ENCODE data around the gene ITPKA. TPM values are rescaled to one million over a fixed set of nuclear protein-coding genes. Genes with fewer than 3 reads are reported as not detected.
"Not testable (repeated sequence)": the region's sequence is repeated elsewhere in the genome, so short reads cannot be mapped to it uniquely, and the experiment has no call there.

ITPKA gene
- total RNA-seq = 6.0 TPM
- long read RNA-seq, transcript ITPKA-201 (7 exons, 1,824 nt) = major isoform, 46 of 47 reads
- long read RNA-seq, partial matches to known transcripts = 0 of 47 reads
- long read RNA-seq, other reads (novel, unspliced or antisense) = 1 of 47 reads

GRCh38 chr15:41493205-41493901 lies at the start of gene ITPKA:
ITPKA (plus strand) TSS chr15:41493874; CDS start chr15:41493928, 54 bp downstream.
- ATAC-seq = peak; percentile 90
- intact Hi-C loops (cut with micrococcal nuclease) = no loop called here
- peak; percentile 87 for DNase-seq

DNA sequence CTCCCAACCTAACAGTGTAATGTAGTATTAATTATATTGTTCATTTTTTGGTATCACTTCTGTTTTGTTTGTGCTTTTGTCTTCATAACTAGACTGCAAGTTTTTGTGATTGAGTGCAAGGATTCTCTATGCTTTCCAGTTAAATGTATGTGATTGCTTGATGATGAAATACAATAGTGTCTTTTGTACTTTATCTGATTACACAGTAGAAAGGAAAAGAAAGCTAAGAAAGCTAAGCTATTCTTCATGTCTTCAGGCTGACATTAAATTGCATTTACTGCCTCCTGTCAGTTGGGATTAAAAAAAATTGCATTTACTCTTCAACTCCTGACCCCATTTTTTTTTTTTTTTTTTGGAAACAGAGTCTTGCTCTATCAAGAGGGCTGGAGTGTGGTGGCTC lies 48.3 kb upstream of the ITPKA start:
- no peak for DNase-seq
- ATAC-seq = no peak
- intact Hi-C loops (cut with micrococcal nuclease) = no loop called here

DNA sequence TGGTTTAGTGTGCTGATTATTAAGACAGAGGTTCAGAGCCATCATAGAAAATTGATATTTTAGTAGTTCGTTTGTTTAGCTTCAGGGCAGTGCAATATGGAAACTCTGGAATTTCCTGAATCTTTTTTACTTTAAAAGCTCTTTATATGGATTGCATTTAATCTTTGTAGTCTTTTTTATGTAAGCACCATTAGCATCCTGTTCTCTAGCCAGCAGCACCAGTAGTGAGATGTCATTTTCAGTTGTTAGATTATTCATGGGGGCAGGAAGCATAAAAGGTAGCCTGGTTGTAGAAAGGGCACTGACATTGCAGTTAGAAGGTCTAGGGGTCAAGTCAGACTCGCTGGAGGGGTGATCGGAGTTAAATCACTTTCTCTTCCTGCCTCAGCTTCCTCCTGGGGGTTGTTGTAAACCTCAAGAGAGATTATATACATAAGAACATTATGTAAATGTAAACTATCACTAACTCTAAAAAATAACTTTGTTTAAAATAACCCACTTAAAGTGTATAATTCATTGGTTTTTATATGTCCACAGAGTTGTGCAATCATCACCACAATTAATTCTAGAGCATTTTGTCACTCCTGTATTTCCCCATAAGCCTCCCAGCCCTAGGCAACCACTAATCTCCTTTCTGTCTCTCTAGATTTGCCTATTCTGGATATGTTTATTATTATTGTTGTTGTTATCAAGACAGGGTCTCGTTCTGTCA lies 31.4 kb upstream of the ITPKA start:
- no peak for ATAC-seq
- no peak for DNase-seq
- intact Hi-C loops (cut with micrococcal nuclease) = no loop called here

- intact Hi-C loops (cut with micrococcal nuclease) = no loop called here
- ATAC-seq = no peak
- no peak for DNase-seq
Observed at GRCh38 chr15:41464889-41465580, 28.6 kb upstream of the ITPKA start.

GRCh38 chr15:41465822-41466421 lies 27.8 kb upstream of the ITPKA start:
- DNase-seq (no peak), ATAC-seq (no peak)
- intact Hi-C loops (cut with micrococcal nuclease) = no loop called here

- ATAC-seq = no peak
- DNase-seq = no peak
- intact Hi-C loops (cut with micrococcal nuclease) = no loop called here
Observed at GRCh38 chr15:41466711-41467110, 27.0 kb upstream of the ITPKA start.

GRCh38 chr15:41469644-41470043 lies 24.0 kb upstream of the ITPKA start:
- ATAC-seq; DNase-seq; intact Hi-C loops (cut with micrococcal nuclease): not testable (repeated sequence)

- ATAC-seq (no peak), DNase-seq (no peak)
- intact Hi-C loops (cut with micrococcal nuclease) = no loop called here
Observed at GRCh38 chr15:41473418-41473817, 20.3 kb upstream of the ITPKA start.

GRCh38 chr15:41474436-41474835 lies 19.2 kb upstream of the ITPKA start:
- ATAC-seq (no peak), DNase-seq (no peak)
- intact Hi-C loops (cut with micrococcal nuclease) = no loop called here

- intact Hi-C loops (cut with micrococcal nuclease) = no loop called here
- ATAC-seq = no peak
Observed at GRCh38 chr15:41474941-41475340, 18.7 kb upstream of the ITPKA start.

DNA sequence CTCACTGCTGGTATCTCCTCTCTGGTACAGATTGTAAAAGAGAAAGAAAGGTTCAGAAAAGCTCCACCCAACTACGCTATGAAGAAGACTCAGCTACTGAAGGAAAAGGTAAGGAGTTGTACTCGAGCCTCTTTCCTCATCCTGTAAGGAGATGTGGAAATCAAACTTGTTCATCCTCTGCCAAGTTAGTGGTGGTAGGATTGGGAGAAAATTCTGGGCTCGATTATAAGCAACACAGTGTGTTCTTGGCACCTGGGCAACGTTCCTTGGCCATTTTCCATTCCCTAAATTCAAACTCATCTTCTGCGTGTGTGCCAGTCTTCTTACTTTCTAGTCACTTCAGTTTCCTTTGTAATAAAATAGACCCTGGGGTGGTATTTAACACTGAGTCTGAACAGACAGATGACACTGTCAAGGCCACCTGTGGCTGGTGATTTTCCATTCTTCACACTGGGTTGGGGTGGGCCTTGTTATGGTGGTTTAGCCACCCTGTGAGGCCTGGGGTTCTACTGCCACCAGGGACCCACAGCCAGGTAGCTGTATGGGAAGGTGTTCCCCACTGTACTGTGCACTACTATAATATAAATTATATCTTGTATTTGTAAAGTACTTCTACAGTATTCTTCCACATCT lies 17.1 kb upstream of the ITPKA start:
- intact Hi-C loops (cut with micrococcal nuclease) = no loop called here
- DNase-seq = no peak
- ATAC-seq = peak; percentile 7

More at GRCh38 chr15:41474941-41475340, 18.7 kb upstream of the ITPKA start:
- DNase-seq = no peak

DNA sequence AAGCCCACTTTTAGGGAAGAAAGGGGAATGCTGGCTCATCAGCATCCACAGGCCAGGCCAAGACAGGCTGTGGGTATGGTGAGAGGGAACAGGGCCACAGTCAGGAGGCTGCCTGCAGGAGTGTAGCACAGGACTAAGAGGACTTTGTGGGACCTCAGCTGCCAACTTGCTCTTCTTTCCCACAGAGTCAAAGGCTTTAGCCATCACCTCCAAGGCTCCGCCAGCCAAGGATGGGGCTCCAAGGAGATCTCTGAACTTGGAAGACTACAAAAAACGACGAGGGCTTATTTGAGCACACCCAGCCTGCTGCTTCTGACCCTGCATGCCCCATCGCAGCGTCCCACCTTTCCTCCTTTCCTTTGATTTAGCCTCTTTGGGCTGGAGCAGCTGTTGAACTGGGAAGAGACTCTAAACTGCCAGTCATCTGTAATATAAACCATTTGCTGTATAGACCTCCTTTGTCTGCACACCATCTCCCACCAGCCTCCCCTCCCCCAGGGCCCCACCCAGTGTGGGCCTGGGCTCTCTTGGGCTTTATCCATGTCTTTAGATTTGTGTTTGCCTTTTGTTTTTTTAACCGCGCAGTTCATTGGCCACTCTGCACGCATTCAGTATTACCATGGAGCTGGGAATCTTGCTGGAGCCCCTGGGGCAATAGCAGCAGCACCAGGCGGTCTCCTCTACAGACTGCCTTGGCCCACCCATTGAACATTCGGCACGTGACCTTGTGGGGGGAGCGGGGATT lies 13.1 kb upstream of the ITPKA start:
- ATAC-seq (no peak), DNase-seq (no peak)
- intact Hi-C loops (cut with micrococcal nuclease) = no loop called here

DNA sequence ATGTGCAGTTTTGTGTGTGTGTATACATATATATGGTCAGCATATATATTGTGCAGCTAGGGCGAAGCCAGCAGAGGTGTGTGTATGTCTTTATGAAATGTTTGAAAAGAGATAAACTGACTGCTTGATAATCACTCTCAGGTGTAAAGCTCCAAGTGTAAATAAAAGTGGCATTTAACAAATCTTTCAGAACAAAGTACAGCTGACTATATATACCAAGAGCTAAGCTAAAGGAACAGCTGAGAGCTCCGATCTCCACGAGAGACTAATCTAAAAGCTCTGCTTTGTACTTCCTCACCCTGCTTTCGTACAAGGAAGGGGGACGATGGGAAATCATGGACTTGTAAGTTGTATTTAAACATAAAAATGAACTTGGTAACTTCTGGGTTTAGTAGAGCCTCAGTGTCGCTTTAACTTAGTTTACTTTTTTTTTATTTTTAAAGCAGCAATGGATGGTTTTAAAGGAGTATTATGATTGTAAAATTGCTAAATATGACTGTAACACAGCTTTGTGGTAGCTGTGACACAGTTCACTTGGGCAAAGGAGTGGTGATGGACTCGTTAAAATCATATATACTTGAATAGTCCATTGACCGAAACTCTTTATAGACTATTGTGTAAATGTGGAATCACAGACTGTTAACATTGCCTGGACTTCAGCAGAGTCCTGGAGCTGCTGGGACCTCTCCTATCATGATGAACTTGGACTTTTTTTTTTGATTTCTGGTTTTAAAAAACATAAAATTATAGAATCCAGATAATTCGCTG lies 11.4 kb upstream of the ITPKA start:
- DNase-seq = no peak
- no peak for ATAC-seq
- intact Hi-C loops (cut with micrococcal nuclease) = no loop called here

GRCh38 chr15:41483115-41483514 lies 10.6 kb upstream of the ITPKA start:
- DNase-seq = no peak
- ATAC-seq = no peak
- intact Hi-C loops (cut with micrococcal nuclease) = no loop called here

- ATAC-seq = no peak
- no peak for DNase-seq
- intact Hi-C loops (cut with micrococcal nuclease) = no loop called here
Observed at GRCh38 chr15:41483519-41483918, 10.2 kb upstream of the ITPKA start.

GRCh38 chr15:41484937-41485625 lies 8.6 kb upstream of the ITPKA start:
- ATAC-seq (no peak), DNase-seq (no peak)
- intact Hi-C loops (cut with micrococcal nuclease) = no loop called here

DNA sequence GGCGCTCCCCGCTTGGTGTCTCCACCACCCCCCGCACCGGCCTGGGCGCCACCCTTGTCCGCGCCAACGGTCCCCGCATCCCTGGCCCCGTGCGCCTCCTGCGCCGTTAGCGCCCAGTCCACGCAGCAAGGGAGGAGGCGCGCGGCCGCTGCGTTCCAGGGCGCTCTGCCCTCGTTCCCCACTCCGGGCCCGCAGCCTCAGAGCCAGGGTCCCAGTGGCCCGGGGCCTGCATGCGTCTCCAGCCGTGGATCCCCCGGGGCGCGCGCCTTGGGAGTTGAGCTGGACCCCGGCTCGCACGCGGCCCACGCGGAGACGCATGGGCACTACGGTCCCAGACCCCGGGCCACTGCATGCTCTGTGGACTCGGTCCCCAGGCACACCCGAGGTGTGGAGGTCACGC lies 7.4 kb upstream of the ITPKA start:
- intact Hi-C loops (cut with micrococcal nuclease) = no loop called here
- ATAC-seq (no peak), DNase-seq (no peak)

All from left ventricle myocardium superior (tissue), 1 donor.